Measurements from ENCODE around the gene MACROH2A1. TPM values are rescaled to one million over a fixed set of nuclear protein-coding genes. Genes with fewer than 3 reads are reported as not detected.

Gene MACROH2A1
- total RNA-seq, 4 donors from 2014 or later = 164 to 268 (median 170) TPM

- 82 to 84% methylated on average over 4 of the region's 4 CpGs for WGBS, 2 donors
- TF ChIP-seq CTCF (IDR thresholded peaks at IDR 0.05) (no peak), POLR2A (IDR thresholded peaks at IDR 0.05) (no peak), EP300 (IDR thresholded peaks at IDR 0.05) (no peak)
- Histone ChIP-seq H3K4me1 (peaks cover 0 to 28% (median 12%) of the 10 kb centered on the region in 4 donors), H3K27me3 (no peaks in the 10 kb centered on the region), H3K4me3 (no peak overlapping the region), H3K27ac (no peak overlapping the region), H3K9me3 (peaks cover 0 to 10% (median 0%) of the 10 kb centered on the region in 4 donors), H3K36me3 (no peaks in the 10 kb centered on the region)
- no peak for DNase-seq (ENCODE audit: low spot score in 2 of 2)
Measured at GRCh38 chr5:135432113-135432512, 33.1 kb upstream of the MACROH2A1 start.

GRCh38 chr5:135430135-135430437 is 31.1 kb upstream of the MACROH2A1 start:
- Histone ChIP-seq H3K27ac (peak overlapping the region in 2 of 4 donors; percentile 29 to 53), H3K36me3 (no peaks in the 10 kb centered on the region), H3K4me1 (peaks cover 0 to 22% (median 9%) of the 10 kb centered on the region in 4 donors), H3K27me3 (no peaks in the 10 kb centered on the region), H3K9me3 (peaks cover 0 to 10% (median 0%) of the 10 kb centered on the region in 4 donors), H3K4me3 (no peak overlapping the region)
- DNase-seq (ENCODE audit: low spot score in 2 of 2) = no peak
- no peak for TF ChIP-seq CTCF (IDR thresholded peaks at IDR 0.05)
- TF ChIP-seq EP300 (IDR thresholded peaks at IDR 0.05) = no peak
- 38 to 42% methylated on average over 7 of the region's 7 CpGs for WGBS, 2 donors

GRCh38 chr5:135429301-135430134 is 30.5 kb upstream of the MACROH2A1 start:
- WGBS, 2 donors = 42 to 46% methylated on average over 12 of the region's 12 CpGs
- TF ChIP-seq EP300 (IDR thresholded peaks at IDR 0.05) (no peak), CTCF (IDR thresholded peaks at IDR 0.05) (no peak), POLR2A (IDR thresholded peaks at IDR 0.05) (no peak)
- peaks cover 0 to 10% (median 0%) of the 10 kb centered on the region in 4 donors for H3K9me3 ChIP-seq
- H3K4me3 ChIP-seq = no peak overlapping the region
- no peak for DNase-seq (ENCODE audit: low spot score in 2 of 2)
- peak overlapping the region in 2 of 4 donors; percentile 29 to 53 for H3K27ac ChIP-seq
- H3K4me1 ChIP-seq = peaks cover 0 to 16% (median 6%) of the 10 kb centered on the region in 4 donors
- no peaks in the 10 kb centered on the region for H3K36me3 ChIP-seq
- H3K27me3 ChIP-seq = no peaks in the 10 kb centered on the region

- DNase-seq (ENCODE audit: low spot score in 2 of 2) = no peak
- H3K27ac ChIP-seq = no peak overlapping the region
- 73 to 92% methylated on average over 1 of the region's 1 CpG for WGBS, 2 donors
- no peaks in the 10 kb centered on the region for H3K36me3 ChIP-seq
- H3K4me1 ChIP-seq = peaks cover 0 to 14% (median 2%) of the 10 kb centered on the region in 4 donors
- peaks cover 0 to 10% (median 0%) of the 10 kb centered on the region in 4 donors for H3K9me3 ChIP-seq
- TF ChIP-seq EP300 (IDR thresholded peaks at IDR 0.05) (no peak), POLR2A (IDR thresholded peaks at IDR 0.05) (no peak), CTCF (IDR thresholded peaks at IDR 0.05) (no peak)
- no peak overlapping the region for H3K4me3 ChIP-seq
- no peaks in the 10 kb centered on the region for H3K27me3 ChIP-seq
Measured at GRCh38 chr5:135428586-135428985, 29.6 kb upstream of the MACROH2A1 start.
